Gastrocnemius medialis (tissue), 4 donors: ENCODE results near the gene CCDC184.

Experiments
- POLR2A ChIP-seq, 2 donors: fragments of 450-650 bp; IDR thresholded peaks; one replicate each; pipeline ENCODE4 v1.6.1; 2017; ENCODE audit warnings: antibody characterized with exemption in 2 of 2, mild to moderate bottlenecking in 2 of 2, moderate library complexity in 2 of 2
- TF ChIP-seq, protein P1 (sequence below), 5 experiments: fragments of 450-650 bp in 3 of 5; fragments of 200-600 bp in 2 of 5; sonication (generic) in 2 of 5; IDR thresholded peaks in 4 of 5; conservative IDR thresholded peaks in 1 of 5; 1 replicate in 4 of 5; 2 replicates in 1 of 5; pipeline ENCODE4 v1.5.1; 2016 to 2019; ENCODE audit warnings: antibody characterized with exemption in 5 of 5, mild to moderate bottlenecking in 3 of 5, moderate library complexity in 3 of 5

DNA sequence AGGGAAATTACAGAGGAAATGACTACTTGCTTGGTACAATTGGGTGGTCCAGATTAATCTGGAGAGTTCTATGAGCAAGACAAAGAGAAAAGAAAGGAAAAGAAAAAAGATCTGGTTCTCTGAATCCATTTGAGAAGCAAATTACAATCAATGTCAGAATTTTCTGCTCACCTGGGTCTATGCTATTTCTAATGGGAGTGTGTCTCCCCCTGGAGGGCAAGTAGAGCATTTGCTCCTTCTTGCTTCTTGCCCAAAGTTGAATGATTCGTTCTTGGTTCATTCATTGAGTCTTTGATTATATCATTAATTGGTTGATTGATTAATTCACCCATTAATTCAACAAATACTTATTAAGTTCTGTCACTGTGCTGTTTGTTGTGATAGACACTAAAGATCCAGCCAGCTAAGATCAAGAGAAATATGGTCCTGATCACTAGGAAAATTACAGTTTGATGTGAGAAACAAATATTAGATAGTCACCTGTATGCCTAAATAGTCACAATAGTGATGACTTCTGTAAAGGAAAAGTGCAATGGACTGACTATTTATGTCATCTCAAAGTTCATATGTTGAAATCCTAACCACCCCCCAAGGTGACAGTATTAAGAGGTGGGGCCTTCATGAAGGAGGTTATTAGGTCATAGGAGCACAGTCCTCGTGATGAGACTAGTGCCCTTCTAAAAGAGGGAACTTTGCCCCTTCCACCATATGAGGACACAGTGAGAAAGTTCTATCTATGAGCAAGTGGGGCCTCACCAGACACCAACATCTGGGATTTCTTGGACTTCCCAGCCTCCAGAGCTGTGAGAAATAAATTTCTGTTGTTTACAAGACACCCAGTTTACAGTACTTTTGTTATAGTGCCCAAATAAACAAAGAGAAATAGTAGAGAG lies 18.1 kb upstream of the CCDC184 start:
- TF ChIP-seq, protein P1, sequence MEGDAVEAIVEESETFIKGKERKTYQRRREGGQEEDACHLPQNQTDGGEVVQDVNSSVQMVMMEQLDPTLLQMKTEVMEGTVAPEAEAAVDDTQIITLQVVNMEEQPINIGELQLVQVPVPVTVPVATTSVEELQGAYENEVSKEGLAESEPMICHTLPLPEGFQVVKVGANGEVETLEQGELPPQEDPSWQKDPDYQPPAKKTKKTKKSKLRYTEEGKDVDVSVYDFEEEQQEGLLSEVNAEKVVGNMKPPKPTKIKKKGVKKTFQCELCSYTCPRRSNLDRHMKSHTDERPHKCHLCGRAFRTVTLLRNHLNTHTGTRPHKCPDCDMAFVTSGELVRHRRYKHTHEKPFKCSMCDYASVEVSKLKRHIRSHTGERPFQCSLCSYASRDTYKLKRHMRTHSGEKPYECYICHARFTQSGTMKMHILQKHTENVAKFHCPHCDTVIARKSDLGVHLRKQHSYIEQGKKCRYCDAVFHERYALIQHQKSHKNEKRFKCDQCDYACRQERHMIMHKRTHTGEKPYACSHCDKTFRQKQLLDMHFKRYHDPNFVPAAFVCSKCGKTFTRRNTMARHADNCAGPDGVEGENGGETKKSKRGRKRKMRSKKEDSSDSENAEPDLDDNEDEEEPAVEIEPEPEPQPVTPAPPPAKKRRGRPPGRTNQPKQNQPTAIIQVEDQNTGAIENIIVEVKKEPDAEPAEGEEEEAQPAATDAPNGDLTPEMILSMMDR (IDR thresholded peaks at IDR 0.05 in 4 of 5, conservative IDR thresholded peaks at IDR 0.05 in 1 of 5), result peak; percentile 88 to 94 (median 89)
- no peak for TF ChIP-seq POLR2A (IDR thresholded peaks at IDR 0.05)
